K562 (cell line): ENCODE measurements around the gene USP15. TPM values are rescaled to one million over a fixed set of nuclear protein-coding genes. Genes with fewer than 3 reads are reported as not detected.

Source experiments
- ATAC-seq: fragments of 200-7000 bp; cut with Tn5 transposase; 3 replicates; pipeline ENCODE4 v1.9.1; 2020; ENCODE audit warnings: moderate library complexity
- BruUV-seq: library from RNA; stranded (reverse); fragments of 400-500 nt; replicated peaks from 2 replicates; lab custom pipeline; 2021; lab: Mats Ljungman, UMichigan
- CTCF ChIA-PET: fragments of 300-600 bp; formaldehyde crosslinking; extraction: SDS; loops from one replicate; lab custom pipeline; 2021; ENCODE audit warnings: low intra/inter-chr PET ratio; lab: Yijun Ruan, JAX
- POLR2A ChIA-PET: fragments of 300-600, 350-650 bp; sonication (Branson Sonifier 250); formaldehyde crosslinking; extraction: SDS; loops from one replicate; lab custom pipeline; 2021; ENCODE audit warnings: antibody characterized with exemption, inconsistent platforms; lab: Yijun Ruan, JAX
- DNase-seq, 4 experiments: peaks; one replicate each; pipeline versions ENCODE4 v3.0.0 to v3.0.0-alpha.2; 2011 to 2018; ENCODE audit warnings: low spot score in 3 of 4, mixed read lengths in 3 of 4; ENCODE audit errors: extremely low read depth in 1 of 4
- FAIRE-seq: peaks from 2 replicates; lab custom pipeline; 2011; peaks lifted over from hg19 to GRCh38; lab: Jason Lieb, UNC
- H2AFZ ChIP-seq: 2 replicates; pipeline ENCODE4 v1.6.0; 2011; ENCODE audit warnings: low read depth, low read length, control low read depth, inconsistent platforms
- H3K27ac ChIP-seq: fragments of 200-600 bp; 3 replicates; pipeline ENCODE4 v1.8.0; 2011; ENCODE audit warnings: low read depth, mild to moderate bottlenecking, control low read depth, inconsistent platforms, low read length, moderate library complexity, mixed read lengths; ENCODE audit errors: extremely low read depth
- H3K27me3 ChIP-seq, 2 experiments: fragments of 300-600 bp in 1 of 2; 2 replicates in 1 of 2; 3 replicates in 1 of 2; pipeline versions ENCODE4 v1.6.0 to v1.8.0; 2011; ENCODE audit warnings: inconsistent platforms in 2 of 2, low read length in 2 of 2, mild to moderate bottlenecking in 1 of 2, mixed read lengths in 1 of 2, moderate library complexity in 1 of 2; ENCODE audit not compliant: control insufficient read depth in 2 of 2, insufficient read depth in 2 of 2
- H3K36me3 ChIP-seq: fragments of 300-600 bp; 3 replicates; pipeline ENCODE4 v1.8.0; 2011; ENCODE audit warnings: mild to moderate bottlenecking, low read length, inconsistent platforms; ENCODE audit not compliant: control insufficient read depth, insufficient read depth
- H3K4me1 ChIP-seq, 2 experiments: fragments of 200-600 bp in 1 of 2; replicated peaks in 1 of 2; 2 replicates in 1 of 2; 3 replicates in 1 of 2; pipeline versions ENCODE4 v1.5.1 to v1.8.0; 2011; ENCODE audit warnings: inconsistent platforms in 2 of 2, low read length in 2 of 2, mild to moderate bottlenecking in 1 of 2, mixed read lengths in 1 of 2, moderate library complexity in 1 of 2; ENCODE audit not compliant: control insufficient read depth in 2 of 2, insufficient read depth in 2 of 2
- H3K4me2 ChIP-seq: 2 replicates; pipeline ENCODE4 v1.6.1; 2011; ENCODE audit warnings: low read length, control low read depth, inconsistent platforms, mixed read lengths; ENCODE audit not compliant: insufficient read depth
- H3K4me3 ChIP-seq: fragments of 200-600 bp; sonication (generic), shearing (Covaris generic); 2 replicates; pipeline ENCODE4 v1.5.1; 2016; ENCODE audit warnings: control low read depth, inconsistent platforms
- H3K79me2 ChIP-seq: fragments of 200-600 bp; 3 replicates; pipeline ENCODE4 v1.8.0; 2011; ENCODE audit warnings: low read length, inconsistent platforms; ENCODE audit not compliant: control insufficient read depth, insufficient read depth
- H3K9ac ChIP-seq, 2 experiments: 2 replicates each; pipeline versions ENCODE4 v1.6.0 to v1.6.1; 2011; ENCODE audit warnings: low read depth in 2 of 2, low read length in 2 of 2, control low read depth in 1 of 2, inconsistent platforms in 1 of 2, mild to moderate bottlenecking in 1 of 2, mixed read lengths in 1 of 2; ENCODE audit not compliant: insufficient read depth in 1 of 2
- H3K9me1 ChIP-seq: one replicate; pipeline ENCODE4 v1.6.0; 2011; ENCODE audit warnings: inconsistent platforms, mild to moderate bottlenecking, low read length, moderate library complexity; ENCODE audit not compliant: control insufficient read depth, insufficient read depth
- H3K9me3 ChIP-seq: replicated peaks from 2 replicates; pipeline ENCODE4 v1.5.1; 2011; ENCODE audit warnings: low read depth, low read length, inconsistent platforms; ENCODE audit not compliant: control insufficient read depth, insufficient read depth
- H4K20me1 ChIP-seq: replicated peaks from 2 replicates; pipeline ENCODE4 v1.6.1; 2011; ENCODE audit warnings: low read length, inconsistent platforms, mixed read lengths; ENCODE audit not compliant: control insufficient read depth, insufficient read depth
- TBP ChIP-seq: optimal IDR thresholded peaks from 2 replicates; pipeline ENCODE3; 2011; ENCODE audit warnings: low read depth, low read length, improper control_type of control experiment
- ZFX ChIP-seq: sonication (generic); formaldehyde crosslinking; IDR thresholded peaks from 2 replicates; pipeline ENCODE4 v1.8.0; 2022; ENCODE audit warnings: mild to moderate bottlenecking, missing genetic modification reagents, moderate library complexity
- ZNF311 ChIP-seq: fragments of 250-450 bp; sonication (Bioruptor Pico); IDR thresholded peaks from 2 replicates; pipeline ENCODE4 v1.4.0; 2020; ENCODE audit warnings: mild to moderate bottlenecking, moderate library complexity
- WGBS: fragments of 100-300 bp; shearing (Covaris generic); methylation state at CpG from one replicate; pipeline ENCODE4 v1.1.6; 2016; ENCODE audit warnings: low coverage, mixed read lengths; ENCODE audit not compliant: insufficient coverage; ENCODE audit errors: missing lambda C conversion rate; 5-methylcytosine and 5-hydroxymethylcytosine counted together
- in situ Hi-C: fragments of 300-500 bp; cut with MboI; formaldehyde crosslinking; loops from 4 replicates; pipeline ENCODE4 v1.15.0; 2018; ENCODE audit warnings: inconsistent platforms, mixed read lengths
- intact Hi-C: fragments of 100-400 bp; cut with micrococcal nuclease; formaldehyde crosslinking; loops from 2 replicates; pipeline ENCODE4 v1.14.2; 2022
- polyA plus RNA-seq, 8 experiments: library from polyadenylated mRNA; depleted of rRNA in 4 of 8; stranded (reverse) in 5 of 8; unstranded in 3 of 8; fragments of >200 nt; fragmentation: Nextera tagmentation in 2 of 8; fragmentation: Illumina TruSeq in 1 of 8; extraction: Ambion mirVana in 2 of 8; extraction: Trizol in 1 of 8; gene quantifications; 2 replicates each; pipeline versions ENCODE4 v1.2.1 to v1.2.3, GENCODE V29; 2011 to 2014; ENCODE audit warnings: inconsistent platforms in 1 of 8, missing spikeins in 1 of 8
- total RNA-seq, 7 experiments: library from RNA; depleted of rRNA in 6 of 7; stranded (reverse); fragments of >200 nt in 6 of 7; fragmentation: Illumina TruSeq in 2 of 7; extraction: Trizol in 2 of 7; gene quantifications; 2 replicates each; pipeline versions ENCODE4 v1.2.1 to v1.2.3, GENCODE V29; 2011 to 2021; ENCODE audit warnings: low replicate concordance in 1 of 7
- TF ChIP-seq, protein P1 (sequence below): sonication (generic); IDR thresholded peaks from 2 replicates; pipeline ENCODE4 v1.6.1; 2016

Gene USP15
- total and polyA plus RNA-seq, 9 of the 15 experiments (the other 6 are each of a cell fraction or from before 2014, with no cell fraction given): 140 to 272 (median 182) TPM

DNA sequence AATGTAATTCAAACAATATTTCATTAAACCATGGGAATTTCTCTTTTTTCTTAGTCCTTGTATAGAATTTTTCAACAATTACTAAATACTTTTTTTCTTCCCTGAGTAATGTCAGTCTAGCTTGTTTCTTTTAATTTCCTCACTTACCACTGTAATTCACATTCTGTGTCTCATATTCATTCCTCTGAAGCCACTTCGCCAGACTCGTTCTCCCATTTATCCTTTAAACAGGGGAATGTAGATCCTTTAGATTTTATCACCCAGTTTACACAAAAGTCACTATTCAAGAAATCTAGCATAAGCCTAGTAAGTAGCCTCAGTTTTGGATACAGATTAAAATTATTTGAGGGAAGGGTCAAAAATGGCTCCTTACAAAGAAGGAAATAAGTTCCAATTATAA lies 6.8 kb downstream of the USP15 start:
- no peak overlapping the region for H2AFZ ChIP-seq
- TF ChIP-seq ZFX (CRISPR knock-in tag) (no peak), ZNF311 (CRISPR knock-in tag) (0 out of 2 replicates have a peak, but pooled peaks have one; percentile 33)
- H3K36me3 ChIP-seq: peaks cover 47% of the 10 kb centered on the region
- no peak for DNase-seq
- no TSS peak for BruUV-seq
- no peak for FAIRE-seq
- H4K20me1 ChIP-seq: peaks cover 28% of the 10 kb centered on the region; the same call in 1 of the 2 replicates
- 37% methylated on average over 2 of the region's 2 CpGs for WGBS
- no peaks in the 10 kb centered on the region for H3K9me1 ChIP-seq
- no peaks in the 10 kb centered on the region for H3K27me3 ChIP-seq
- CTCF ChIA-PET: no interaction called here
- H3K4me1 ChIP-seq: peaks cover 6 to 44% of the 10 kb centered on the region in 2 experiments; a peak in 4 of 5 replicates
- H3K4me3 ChIP-seq: no peak overlapping the region
- peaks cover 100% of the 10 kb centered on the region for H3K79me2 ChIP-seq
- POLR2A ChIA-PET: interaction anchor here (2.6 kb wide), 1 partner anchor 8 kb away, joined by 20 read pairs; the partner anchor contains the start of gene USP15
- H3K4me2 ChIP-seq: peak overlapping the region; percentile 14; the same call in 1 of the 2 replicates
- peak overlapping the region in 1 of 2 experiments; percentile 27; a peak in 1 of 4 replicates for H3K9ac ChIP-seq
- ATAC-seq: no peak
- intact Hi-C loops: loop anchor here (10.0 kb wide), 1 partner anchor 338 kb away; no protein-coding TSS in a partner anchor
- H3K9me3 ChIP-seq: no peaks in the 10 kb centered on the region
- in situ Hi-C loops: no loop called here
- peak overlapping the region; percentile 36; the same call in 2 of the 3 replicates for H3K27ac ChIP-seq

DNA sequence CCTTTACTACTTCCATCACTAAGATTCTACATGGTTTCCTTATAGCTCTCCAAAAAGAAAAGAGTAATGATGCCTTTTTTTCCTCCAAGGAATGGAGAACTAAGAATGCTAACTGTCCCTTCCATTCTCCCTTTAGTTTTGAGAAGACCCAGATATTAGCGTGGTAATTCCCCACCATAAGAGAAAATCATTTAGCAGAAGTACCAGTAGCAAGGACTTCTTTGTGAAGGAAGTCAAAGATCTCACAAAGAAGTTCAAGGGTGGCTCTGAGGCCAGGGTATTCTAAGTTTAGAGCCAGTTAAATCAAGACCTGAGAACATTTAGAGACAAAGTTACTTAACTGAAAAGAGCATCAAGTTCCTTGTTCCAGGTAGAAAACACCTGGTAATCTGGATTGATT lies 7.3 kb downstream of the USP15 start:
- FAIRE-seq: no peak
- H3K9me1 ChIP-seq: no peaks in the 10 kb centered on the region
- ChIA-PET CTCF (no interaction called here), POLR2A (interaction anchor here (1.6 to 2.6 kb wide), 2 partner anchors 9 to 20 kb away, joined by 4 to 20 read pairs; partner anchors contain the start of gene USP15)
- no peaks in the 10 kb centered on the region for H3K9me3 ChIP-seq
- no TSS peak for BruUV-seq
- H3K27ac ChIP-seq: peak overlapping the region; percentile 36; the same call in 1 of the 3 replicates
- TF ChIP-seq, protein P1, sequence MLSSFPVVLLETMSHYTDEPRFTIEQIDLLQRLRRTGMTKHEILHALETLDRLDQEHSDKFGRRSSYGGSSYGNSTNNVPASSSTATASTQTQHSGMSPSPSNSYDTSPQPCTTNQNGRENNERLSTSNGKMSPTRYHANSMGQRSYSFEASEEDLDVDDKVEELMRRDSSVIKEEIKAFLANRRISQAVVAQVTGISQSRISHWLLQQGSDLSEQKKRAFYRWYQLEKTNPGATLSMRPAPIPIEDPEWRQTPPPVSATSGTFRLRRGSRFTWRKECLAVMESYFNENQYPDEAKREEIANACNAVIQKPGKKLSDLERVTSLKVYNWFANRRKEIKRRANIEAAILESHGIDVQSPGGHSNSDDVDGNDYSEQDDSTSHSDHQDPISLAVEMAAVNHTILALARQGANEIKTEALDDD: 0 out of 2 replicates have a peak, but pooled peaks have one; percentile 33
- no peak for TF ChIP-seq TBP
- 13% methylated on average over 1 of the region's 1 CpG for WGBS
- DNase-seq: no peak
- peaks cover 48% of the 10 kb centered on the region for H3K36me3 ChIP-seq
- no peak overlapping the region for H2AFZ ChIP-seq
- H3K4me3 ChIP-seq: no peak overlapping the region
- in situ Hi-C loops: no loop called here
- peak overlapping the region; percentile 20; the same call in 1 of the 2 replicates for H3K4me2 ChIP-seq
- H3K9ac ChIP-seq: peak overlapping the region in 1 of 2 experiments; percentile 27; a peak in 1 of 4 replicates
- peaks cover 6 to 45% of the 10 kb centered on the region in 2 experiments; a peak in 4 of 5 replicates for H3K4me1 ChIP-seq
- intact Hi-C loops: loop anchor here (10.0 kb wide), 1 partner anchor 337 kb away; no protein-coding TSS in a partner anchor
- peak; percentile 6; the same call in 2 of the 3 replicates for ATAC-seq
- peaks cover 100% of the 10 kb centered on the region for H3K79me2 ChIP-seq
- peaks cover 29% of the 10 kb centered on the region; the same call in 1 of the 2 replicates for H4K20me1 ChIP-seq
- no peaks in the 10 kb centered on the region for H3K27me3 ChIP-seq
